ENCODE measurements around the gene KRTAP3-1.
"Not testable (repeated sequence)": the region's sequence is repeated elsewhere in the genome, so short reads cannot be mapped to it uniquely, and the experiment has no call there.

Gene KRTAP3-1

GRCh38 chr17:41015454-41015853 is 6.5 kb upstream of the KRTAP3-1 start:
- no peak for DNase-seq (ENCODE audit: low spot score)

GRCh38 chr17:41013606-41014005 is 4.7 kb upstream of the KRTAP3-1 start:
- DNase-seq (ENCODE audit: low spot score), result no peak

- DNase-seq (ENCODE audit: low spot score), result no peak
Measured at GRCh38 chr17:41013181-41013580, 4.3 kb upstream of the KRTAP3-1 start.

- DNase-seq (ENCODE audit: low spot score), result no peak
Measured at GRCh38 chr17:41012326-41013120, 3.6 kb upstream of the KRTAP3-1 start.

GRCh38 chr17:41010441-41010840 is 1.5 kb upstream of the KRTAP3-1 start:
- no peak for DNase-seq (ENCODE audit: low spot score)

GRCh38 chr17:41009936-41010335 is 1.0 kb upstream of the KRTAP3-1 start:
- DNase-seq (ENCODE audit: low spot score), result no peak

- DNase-seq (ENCODE audit: low spot score), result no peak
Measured at GRCh38 chr17:41009301-41009760, 403 bp upstream of the KRTAP3-1 start.

- DNase-seq (ENCODE audit: low spot score), result no peak
Measured at GRCh38 chr17:41004397-41004796, 4.5 kb downstream of the KRTAP3-1 start.

- no peak for DNase-seq (ENCODE audit: low spot score)
Measured at GRCh38 chr17:41003926-41004325, 5.0 kb downstream of the KRTAP3-1 start.

GRCh38 chr17:41002814-41003213 is 6.1 kb downstream of the KRTAP3-1 start:
- DNase-seq (ENCODE audit: low spot score), result no peak

- no peak for DNase-seq (ENCODE audit: low spot score)
Measured at GRCh38 chr17:41001795-41002194, 7.1 kb downstream of the KRTAP3-1 start.

GRCh38 chr17:40999563-40999962 is 9.4 kb downstream of the KRTAP3-1 start, which contains the start of gene KRTAP3-2:
KRTAP3-2 (minus strand) TSS chr17:40999906; CDS start chr17:40999853, 53 bp downstream.
- not testable (repeated sequence) for DNase-seq (ENCODE audit: low spot score)

GRCh38 chr17:40997361-40997760 is 11.6 kb downstream of the KRTAP3-1 start:
- no peak for DNase-seq (ENCODE audit: low spot score)

GRCh38 chr17:40996829-40997228 is 12.1 kb downstream of the KRTAP3-1 start:
- no peak for DNase-seq (ENCODE audit: low spot score)

- DNase-seq (ENCODE audit: low spot score), result no peak
Measured at GRCh38 chr17:40995116-40995515, 13.8 kb downstream of the KRTAP3-1 start.

- no peak for DNase-seq (ENCODE audit: low spot score)
Measured at GRCh38 chr17:40993839-40994238, 15.1 kb downstream of the KRTAP3-1 start, which contains the start of gene KRTAP3-3. KRTAP3-3 (minus strand) TSS chr17:40994164; CDS start chr17:40994097, 67 bp downstream.

- no peak for DNase-seq (ENCODE audit: low spot score)
Measured at GRCh38 chr17:40993084-40993483, 15.8 kb downstream of the KRTAP3-1 start.

GRCh38 chr17:40992666-40993065 is 16.3 kb downstream of the KRTAP3-1 start:
- no peak for DNase-seq (ENCODE audit: low spot score)

GRCh38 chr17:40986920-40987319 is 22.0 kb downstream of the KRTAP3-1 start:
- no peak for DNase-seq (ENCODE audit: low spot score)

- no peak for DNase-seq (ENCODE audit: low spot score)
Measured at GRCh38 chr17:40984226-40984625, 24.7 kb downstream of the KRTAP3-1 start, which contains the start of gene KRT40. KRT40 (minus strand) TSS chr17:40984326; CDS start chr17:40984273, 53 bp downstream.

GRCh38 chr17:40981115-40981514 is 27.8 kb downstream of the KRTAP3-1 start:
- no peak for DNase-seq (ENCODE audit: low spot score)

GRCh38 chr17:40980596-40980995 is 28.3 kb downstream of the KRTAP3-1 start:
- DNase-seq (ENCODE audit: low spot score), result no peak

GRCh38 chr17:40980117-40980516 is 28.8 kb downstream of the KRTAP3-1 start:
- no peak for DNase-seq (ENCODE audit: low spot score)
